Transverse colon (tissue), 4 donors: ENCODE results near the gene ATP2B3.

Experiments
- EP300 ChIP-seq: sonication (generic); formaldehyde crosslinking; IDR thresholded peaks from one replicate; pipeline ENCODE4 v1.6.1; 2017; ENCODE audit warnings: antibody characterized with exemption, low read depth
- POLR2A ChIP-seq: fragments of 450-650 bp; IDR thresholded peaks from one replicate; pipeline ENCODE4 v1.6.1; 2016; ENCODE audit warnings: antibody characterized with exemption, mild to moderate bottlenecking, moderate library complexity
- POLR2AphosphoS5 ChIP-seq, 3 donors: sonication (generic); formaldehyde crosslinking; IDR thresholded peaks; one replicate each; pipeline ENCODE4 v1.6.1; 2016; ENCODE audit warnings: antibody characterized with exemption in 3 of 3
- TF ChIP-seq, protein P1 (sequence below), 5 experiments: fragments of 200-600 bp in 3 of 5; fragments of 450-650 bp in 2 of 5; sonication (generic) in 3 of 5; IDR thresholded peaks; 1 replicate in 2 of 5; 2 replicates in 3 of 5; pipeline ENCODE4 v1.5.1; 2016 to 2017; ENCODE audit warnings: antibody characterized with exemption in 5 of 5, inconsistent platforms in 3 of 5, mild to moderate bottlenecking in 2 of 5, moderate library complexity in 1 of 5

DNA sequence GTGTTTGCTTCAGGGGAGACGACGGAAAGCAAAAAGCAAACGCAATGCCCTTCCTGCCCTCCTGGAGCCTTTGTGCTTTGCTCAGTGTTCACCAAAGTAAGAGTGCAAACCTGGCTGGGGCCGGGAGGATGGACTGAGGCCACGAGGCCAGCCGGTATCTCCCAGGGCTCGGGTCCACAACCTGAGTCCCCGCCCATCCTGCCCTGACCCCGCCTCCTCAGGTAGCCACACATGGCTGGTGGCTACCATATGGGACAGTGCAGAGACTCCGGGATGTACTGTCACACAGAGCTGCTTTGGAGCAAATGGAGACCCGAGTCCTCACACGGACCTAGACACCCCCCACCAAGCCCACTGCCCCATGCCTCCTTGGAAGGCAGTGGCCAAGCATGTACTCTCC is 4.8 kb downstream of the ATP2B3 start:
- TF ChIP-seq POLR2A: no peak
- TF ChIP-seq, protein P1, sequence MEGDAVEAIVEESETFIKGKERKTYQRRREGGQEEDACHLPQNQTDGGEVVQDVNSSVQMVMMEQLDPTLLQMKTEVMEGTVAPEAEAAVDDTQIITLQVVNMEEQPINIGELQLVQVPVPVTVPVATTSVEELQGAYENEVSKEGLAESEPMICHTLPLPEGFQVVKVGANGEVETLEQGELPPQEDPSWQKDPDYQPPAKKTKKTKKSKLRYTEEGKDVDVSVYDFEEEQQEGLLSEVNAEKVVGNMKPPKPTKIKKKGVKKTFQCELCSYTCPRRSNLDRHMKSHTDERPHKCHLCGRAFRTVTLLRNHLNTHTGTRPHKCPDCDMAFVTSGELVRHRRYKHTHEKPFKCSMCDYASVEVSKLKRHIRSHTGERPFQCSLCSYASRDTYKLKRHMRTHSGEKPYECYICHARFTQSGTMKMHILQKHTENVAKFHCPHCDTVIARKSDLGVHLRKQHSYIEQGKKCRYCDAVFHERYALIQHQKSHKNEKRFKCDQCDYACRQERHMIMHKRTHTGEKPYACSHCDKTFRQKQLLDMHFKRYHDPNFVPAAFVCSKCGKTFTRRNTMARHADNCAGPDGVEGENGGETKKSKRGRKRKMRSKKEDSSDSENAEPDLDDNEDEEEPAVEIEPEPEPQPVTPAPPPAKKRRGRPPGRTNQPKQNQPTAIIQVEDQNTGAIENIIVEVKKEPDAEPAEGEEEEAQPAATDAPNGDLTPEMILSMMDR (IDR thresholded peaks at IDR 0.05): no peak
- no peak for TF ChIP-seq POLR2AphosphoS5 (IDR thresholded peaks at IDR 0.05)
- no peak for TF ChIP-seq EP300
